Lung (tissue), 12 donors: ENCODE results near the gene DBNDD1. TPM values are rescaled to one million over a fixed set of nuclear protein-coding genes. Genes with fewer than 3 reads are reported as not detected.

Experiments
- ATAC-seq: fragments of 200-7000 bp; cut with Tn5 transposase; one replicate; pipeline ENCODE4 v1.9.1; 2020; ENCODE audit warnings: moderate number of reproducible peaks; ENCODE audit not compliant: insufficient read depth, low FRiP score
- DNase-seq, 3 donors: peaks; one replicate each; pipeline ENCODE4 v3.0.0-alpha.2; 2013 to 2017
- H3K27ac ChIP-seq, 2 donors: one replicate each; pipeline ENCODE4 v1.5.1; 2013; ENCODE audit warnings: mild to moderate bottlenecking in 2 of 2, moderate library complexity in 2 of 2, control low read depth in 1 of 2, inconsistent platforms in 1 of 2, low read depth in 1 of 2, low read length in 1 of 2
- H3K27me3 ChIP-seq, 3 donors: one replicate each; pipeline ENCODE4 v1.5.1; 2013; ENCODE audit warnings: low read length in 2 of 3; ENCODE audit not compliant: control insufficient read depth in 3 of 3, insufficient read depth in 3 of 3
- H3K36me3 ChIP-seq, 4 donors: one replicate each; pipeline ENCODE4 v1.5.1; 2013; ENCODE audit warnings: low read length in 4 of 4, mild to moderate bottlenecking in 1 of 4, moderate library complexity in 1 of 4; ENCODE audit not compliant: control insufficient read depth in 4 of 4, insufficient read depth in 4 of 4
- H3K4me1 ChIP-seq, 5 donors: one replicate each; pipeline ENCODE4 v1.5.1; 2013; ENCODE audit warnings: low read length in 5 of 5, mild to moderate bottlenecking in 2 of 5, moderate library complexity in 1 of 5; ENCODE audit not compliant: control insufficient read depth in 5 of 5, insufficient read depth in 5 of 5
- H3K4me3 ChIP-seq: one replicate; pipeline ENCODE4 v1.5.1; 2013; ENCODE audit warnings: mild to moderate bottlenecking, control low read depth, moderate library complexity
- H3K9ac ChIP-seq, 2 donors: one replicate each; pipeline ENCODE4 v1.5.1; 2013; ENCODE audit warnings: low read length in 2 of 2, control low read depth in 1 of 2; ENCODE audit not compliant: insufficient read depth in 1 of 2
- H3K9me3 ChIP-seq, 4 donors: one replicate each; pipeline ENCODE4 v1.5.1; 2013; ENCODE audit warnings: low read length in 3 of 4, mild to moderate bottlenecking in 1 of 4, moderate library complexity in 1 of 4; ENCODE audit not compliant: control insufficient read depth in 4 of 4, insufficient read depth in 3 of 4
- WGBS, 2 donors: extraction: QIAGEN DNeasy Blood & Tissue Kit; methylation state at CpG; one replicate each; pipeline ENCODE4 v1.1.7; 2013; 5-methylcytosine and 5-hydroxymethylcytosine counted together
- polyA plus RNA-seq, 2 donors: library from polyadenylated mRNA; stranded (reverse); fragments of 200-250 nt; gene quantifications; one replicate each; pipeline ENCODE4 v1.2.1, GENCODE V29; 2013
- total RNA-seq, 2 donors: library from RNA; depleted of rRNA in 1 of 2; stranded (reverse); fragments of >200 nt in 1 of 2; gene quantifications; one replicate each; pipeline ENCODE4 v1.2.1, GENCODE V29; 2014 to 2021
- TF ChIP-seq, protein P1 (sequence below): IDR thresholded peaks from 2 replicates; pipeline ENCODE4 v1.5.1; 2012; ENCODE audit warnings: mild to moderate bottlenecking; ENCODE audit errors: control extremely low read depth, extremely low read depth
- donor health status: control.
- donor health status: control.
- donor health status: Bipolar disorder and iron deficiency.
- donor health status: healthy.
- donor health status: DM: yes; HTN: yes; CAD: no.

DBNDD1 gene
- total and polyA plus RNA-seq, 4 donors, result 2.5 to 5.8 (median 4.5) TPM

DNA sequence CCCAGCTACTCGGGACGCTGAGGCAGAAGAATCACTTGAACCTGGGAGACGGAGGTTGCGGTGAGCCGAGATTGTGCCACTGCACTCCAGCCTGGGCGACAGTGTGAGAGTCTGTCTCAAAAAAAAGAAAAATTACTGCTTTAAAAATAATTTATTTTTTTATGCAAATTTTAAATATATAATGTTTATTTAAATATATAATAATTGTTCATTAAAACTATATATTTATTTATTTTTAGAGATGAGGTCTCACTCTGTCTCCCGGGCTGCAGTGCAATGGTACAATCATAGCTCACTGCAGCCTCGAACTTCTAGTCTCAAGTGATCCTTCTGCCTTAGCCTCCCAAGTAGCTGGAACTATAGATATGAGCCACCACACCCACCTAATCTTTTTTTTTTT lies 15.2 kb upstream of the DBNDD1 start:
- H3K27me3 ChIP-seq, result no peaks in the 10 kb centered on the region
- 89% methylated on average over 8 of the region's 8 CpGs for WGBS, 2 donors
- no peak overlapping the region for H3K9ac ChIP-seq
- ATAC-seq (no peak), DNase-seq (no peak)
- no peaks in the 10 kb centered on the region for H3K4me1 ChIP-seq
- no peak overlapping the region for H3K27ac ChIP-seq
- H3K36me3 ChIP-seq, result peaks cover 10 to 35% (median 16%) of the 10 kb centered on the region in 4 donors
- H3K4me3 ChIP-seq, result no peak overlapping the region
- H3K9me3 ChIP-seq, result no peaks in the 10 kb centered on the region
- TF ChIP-seq, protein P1, sequence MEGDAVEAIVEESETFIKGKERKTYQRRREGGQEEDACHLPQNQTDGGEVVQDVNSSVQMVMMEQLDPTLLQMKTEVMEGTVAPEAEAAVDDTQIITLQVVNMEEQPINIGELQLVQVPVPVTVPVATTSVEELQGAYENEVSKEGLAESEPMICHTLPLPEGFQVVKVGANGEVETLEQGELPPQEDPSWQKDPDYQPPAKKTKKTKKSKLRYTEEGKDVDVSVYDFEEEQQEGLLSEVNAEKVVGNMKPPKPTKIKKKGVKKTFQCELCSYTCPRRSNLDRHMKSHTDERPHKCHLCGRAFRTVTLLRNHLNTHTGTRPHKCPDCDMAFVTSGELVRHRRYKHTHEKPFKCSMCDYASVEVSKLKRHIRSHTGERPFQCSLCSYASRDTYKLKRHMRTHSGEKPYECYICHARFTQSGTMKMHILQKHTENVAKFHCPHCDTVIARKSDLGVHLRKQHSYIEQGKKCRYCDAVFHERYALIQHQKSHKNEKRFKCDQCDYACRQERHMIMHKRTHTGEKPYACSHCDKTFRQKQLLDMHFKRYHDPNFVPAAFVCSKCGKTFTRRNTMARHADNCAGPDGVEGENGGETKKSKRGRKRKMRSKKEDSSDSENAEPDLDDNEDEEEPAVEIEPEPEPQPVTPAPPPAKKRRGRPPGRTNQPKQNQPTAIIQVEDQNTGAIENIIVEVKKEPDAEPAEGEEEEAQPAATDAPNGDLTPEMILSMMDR, result no peak

DNA sequence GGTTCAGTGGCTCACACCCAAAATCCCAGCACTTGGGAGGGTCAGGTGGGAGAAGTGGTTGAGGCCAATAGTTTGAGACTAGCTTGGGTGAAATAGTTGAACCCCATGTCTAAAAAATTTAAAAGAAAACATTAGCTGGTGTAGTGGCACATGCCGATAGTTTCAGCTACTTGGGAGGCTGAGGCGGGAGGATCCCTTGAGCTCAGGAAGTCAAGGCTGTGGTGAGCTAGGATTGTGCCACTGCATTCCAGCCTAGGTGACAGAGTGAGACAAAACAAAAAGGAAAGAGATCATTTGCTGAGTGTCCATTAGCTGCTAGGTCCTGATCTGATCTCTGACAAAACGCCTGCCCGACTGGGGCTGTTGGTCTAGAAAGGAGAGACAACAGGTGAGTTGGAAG lies 14.1 kb upstream of the DBNDD1 start:
- Histone ChIP-seq H3K9me3 (no peaks in the 10 kb centered on the region), H3K4me1 (no peaks in the 10 kb centered on the region), H3K4me3 (no peak overlapping the region), H3K27me3 (no peaks in the 10 kb centered on the region), H3K36me3 (peaks cover 10 to 32% (median 16%) of the 10 kb centered on the region in 4 donors), H3K9ac (no peak overlapping the region), H3K27ac (no peak overlapping the region)
- DNase-seq (peak in 1 of 3 donors; percentile 32), ATAC-seq (no peak)
- TF ChIP-seq, protein P1, result no peak
- WGBS, 2 donors, result 85 to 89% methylated on average over 4 of the region's 4 CpGs

DNA sequence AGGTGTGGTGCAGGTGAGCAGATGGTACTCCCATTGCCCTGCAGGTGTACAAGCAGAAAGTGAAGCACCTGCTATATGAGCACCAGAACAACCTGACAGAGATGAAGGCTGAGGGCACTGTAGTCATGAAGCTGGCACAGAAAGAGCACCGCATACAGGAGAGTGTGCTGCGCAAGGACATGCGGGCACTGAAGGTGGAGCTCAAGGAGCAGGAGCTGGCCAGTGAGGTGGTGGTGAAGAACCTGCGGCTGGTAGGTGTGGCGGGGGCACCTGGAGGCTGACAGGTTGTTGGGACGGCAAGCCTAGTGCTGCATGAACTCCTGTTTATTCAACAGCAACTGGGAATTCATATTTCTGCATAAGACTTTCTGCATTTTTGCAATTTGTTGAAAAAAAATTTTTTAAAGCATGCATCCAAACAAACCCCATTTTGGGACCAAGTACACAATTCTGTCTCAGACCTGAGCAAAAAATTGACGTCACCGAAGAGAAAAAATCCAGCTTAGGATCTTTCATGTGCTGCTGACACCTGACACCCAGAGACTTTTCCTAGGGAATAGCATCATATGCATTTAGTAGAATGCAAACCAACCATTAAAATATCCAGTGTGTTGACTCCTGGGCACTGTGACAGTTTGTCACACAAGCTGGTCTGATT lies 13.5 kb upstream of the DBNDD1 start:
- Histone ChIP-seq H3K4me1 (no peaks in the 10 kb centered on the region), H3K36me3 (peaks cover 5 to 26% (median 13%) of the 10 kb centered on the region in 4 donors), H3K27ac (no peak overlapping the region), H3K9ac (no peak overlapping the region), H3K4me3 (no peak overlapping the region), H3K9me3 (no peaks in the 10 kb centered on the region), H3K27me3 (no peaks in the 10 kb centered on the region)
- 84% methylated on average over 8 of the region's 8 CpGs for WGBS, 2 donors
- TF ChIP-seq, protein P1, result no peak
- no peak for ATAC-seq
- peak; percentile 29 to 79 (median 68) for DNase-seq
